ENCODE results near the gene SPOCK1.

SPOCK1 gene

DNA sequence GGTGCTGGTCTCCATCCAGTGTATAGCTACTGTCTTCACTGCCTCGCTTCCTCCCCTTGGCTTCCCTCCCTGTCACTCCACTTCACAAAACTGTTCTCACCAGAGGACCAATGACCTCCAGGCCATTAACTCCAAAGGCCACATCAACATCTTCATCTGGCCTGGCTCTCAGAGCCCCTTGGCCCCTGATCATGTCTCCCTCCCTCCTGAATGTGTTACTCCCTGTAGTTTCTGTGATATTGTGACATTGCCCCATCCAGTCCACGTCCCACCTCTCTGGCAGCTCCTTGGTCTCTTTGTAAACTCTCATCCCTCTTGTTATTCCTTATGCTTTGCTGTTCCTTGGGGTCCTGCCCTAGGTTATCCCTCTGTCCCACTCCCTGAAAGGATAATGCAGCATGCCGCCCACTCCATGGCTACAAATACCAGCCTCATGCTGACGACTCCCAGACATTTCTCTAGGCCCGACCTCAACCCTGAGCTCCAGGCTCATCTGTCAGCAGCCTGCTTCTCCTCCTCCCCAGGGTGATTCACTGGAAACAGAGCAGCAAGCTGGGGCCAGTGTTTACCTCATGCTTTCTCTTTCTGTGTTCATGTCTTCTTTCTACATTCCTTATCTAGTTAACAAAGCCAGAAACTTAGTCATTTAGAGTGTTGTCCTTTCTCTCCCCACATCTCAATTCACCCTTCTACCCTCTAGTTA, 312.2 kb downstream of the SPOCK1 start:
- no peak for DNase-seq

DNA sequence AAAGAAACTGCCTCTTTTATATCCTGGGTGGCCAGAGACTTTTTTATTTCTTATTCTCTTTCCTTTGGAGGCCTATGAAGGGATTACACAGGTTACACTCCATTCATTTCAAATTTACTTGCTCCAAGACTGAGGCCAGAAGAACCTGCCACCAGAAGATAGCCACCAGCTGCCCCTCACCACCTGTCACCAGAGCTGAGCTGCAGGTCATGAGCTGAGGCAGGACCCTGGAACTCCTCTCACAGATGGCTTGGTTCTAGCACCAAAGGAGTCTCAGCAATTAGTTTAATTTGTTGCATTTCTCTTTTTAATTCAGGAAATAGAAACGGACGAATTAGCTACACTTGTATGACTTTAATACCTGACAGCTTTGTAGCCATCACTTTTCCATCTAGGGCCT, 313.9 kb downstream of the SPOCK1 start:
- no peak for DNase-seq

DNA sequence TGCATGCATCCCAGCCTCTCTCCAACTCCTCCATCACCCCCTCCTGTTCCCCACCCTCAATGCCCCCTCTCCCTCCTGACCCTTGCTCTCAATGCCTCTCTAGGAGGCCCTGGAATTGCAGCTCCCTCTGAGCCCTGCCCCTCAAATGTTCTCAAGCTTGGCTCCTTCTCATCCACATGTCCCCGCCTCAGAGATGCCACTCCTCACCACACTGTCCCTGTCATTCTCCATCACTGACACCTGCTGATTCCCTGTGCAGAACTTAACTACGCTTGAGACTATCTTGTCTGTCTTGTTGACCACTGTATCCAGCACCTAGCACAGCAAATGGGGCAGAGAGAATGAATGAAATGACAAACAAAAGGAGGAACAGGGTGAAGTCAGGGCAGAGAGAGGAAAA, 314.4 kb downstream of the SPOCK1 start:
- no peak for DNase-seq

DNA sequence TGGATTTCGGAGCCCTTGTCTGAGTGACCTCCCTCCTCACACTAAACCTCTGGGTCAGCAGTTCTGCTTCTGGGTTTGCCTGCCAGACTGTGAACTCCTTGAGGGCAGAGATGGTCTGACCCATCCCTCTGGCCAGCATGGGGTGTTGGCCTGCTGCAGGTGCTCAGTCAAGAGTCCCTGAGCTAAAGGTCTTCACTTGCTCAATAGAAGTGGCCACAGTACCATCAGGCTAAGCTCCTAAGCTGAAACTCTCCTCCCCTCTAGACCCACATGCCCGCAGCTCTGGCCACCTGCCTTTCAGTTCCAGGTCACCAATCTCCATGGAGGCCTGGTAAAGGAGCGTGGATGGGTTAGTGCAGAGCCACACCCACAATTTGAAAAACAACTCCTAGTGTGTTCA, 316.6 kb downstream of the SPOCK1 start:
- DNase-seq = no peak

DNA sequence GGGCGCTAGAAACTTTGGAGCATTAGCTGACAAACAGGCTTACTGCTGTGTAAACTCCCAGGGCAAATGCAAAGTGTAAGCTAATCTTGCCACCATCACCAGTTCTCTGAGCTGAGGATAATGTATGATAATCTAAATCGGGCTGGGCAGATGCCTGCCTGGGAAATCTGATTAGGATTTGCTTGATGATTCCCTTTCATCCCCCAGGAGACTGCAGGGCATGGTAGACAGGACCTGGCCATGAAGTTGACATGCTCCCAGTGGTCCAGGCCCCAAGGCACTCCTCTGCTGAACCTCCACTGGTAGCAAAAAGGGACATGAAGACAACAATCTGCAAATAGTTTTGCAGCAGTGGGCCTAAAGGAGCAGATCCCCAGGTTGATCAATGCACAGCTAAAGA, 317.5 kb downstream of the SPOCK1 start:
- no peak for DNase-seq

DNA sequence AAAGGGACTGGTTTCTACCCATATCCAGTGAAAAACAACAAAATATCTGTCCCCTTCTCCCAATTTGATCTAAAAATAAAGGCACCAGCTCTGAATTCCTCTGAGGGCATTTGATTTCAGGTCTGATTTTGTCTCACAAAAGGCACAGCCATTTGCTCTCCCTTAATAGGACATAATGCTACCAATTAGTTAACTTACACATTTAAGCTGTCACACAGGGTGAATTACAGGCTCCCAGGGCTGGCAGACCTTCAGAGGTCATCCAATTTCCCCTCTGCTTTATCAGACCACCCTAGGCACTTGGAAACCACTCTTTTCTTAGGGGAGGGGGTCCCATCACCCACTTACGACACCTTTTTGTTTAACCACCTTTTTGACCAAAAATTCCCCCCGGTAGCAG, 319.9 kb downstream of the SPOCK1 start:
- DNase-seq = no peak

DNA sequence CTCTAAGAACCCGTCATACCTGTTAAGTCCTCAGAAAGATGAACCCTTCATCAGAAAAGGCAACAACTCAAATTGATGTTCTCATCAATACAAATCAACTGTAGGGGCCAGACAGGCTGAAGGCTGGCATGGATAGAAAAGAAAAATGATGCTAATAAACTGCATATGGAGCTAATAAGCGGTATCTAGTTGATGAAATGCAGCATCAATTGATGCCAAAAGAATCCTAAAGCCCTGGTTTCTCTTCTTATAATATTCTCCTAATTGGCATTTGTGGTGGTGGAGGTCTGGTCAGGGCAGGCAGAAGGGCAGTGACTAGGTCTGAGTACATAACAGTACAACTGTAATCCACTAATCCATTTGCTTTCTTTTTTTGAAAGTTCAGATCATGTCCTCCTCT, 322.5 kb downstream of the SPOCK1 start:
- DNase-seq = no peak

DNA sequence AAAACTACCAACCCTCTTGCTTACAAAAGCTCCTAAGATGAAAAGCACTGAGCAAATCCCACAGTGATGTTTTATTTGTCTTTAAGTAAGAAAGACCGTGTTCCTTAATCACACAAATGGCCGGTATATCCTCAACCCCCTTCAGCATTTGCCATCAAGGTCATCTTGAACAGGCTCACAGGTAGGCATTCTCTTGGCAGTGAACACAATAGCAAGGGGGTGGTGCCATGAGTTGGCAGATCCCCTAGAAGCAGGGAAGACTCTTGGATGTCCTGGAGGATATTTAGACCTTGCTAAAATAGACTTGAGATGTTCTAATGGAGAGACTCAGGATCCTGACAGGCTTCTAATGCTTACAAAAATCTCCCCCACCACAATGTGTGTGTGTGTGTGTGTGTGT, 323.0 kb downstream of the SPOCK1 start:
- DNase-seq = no peak

DNA sequence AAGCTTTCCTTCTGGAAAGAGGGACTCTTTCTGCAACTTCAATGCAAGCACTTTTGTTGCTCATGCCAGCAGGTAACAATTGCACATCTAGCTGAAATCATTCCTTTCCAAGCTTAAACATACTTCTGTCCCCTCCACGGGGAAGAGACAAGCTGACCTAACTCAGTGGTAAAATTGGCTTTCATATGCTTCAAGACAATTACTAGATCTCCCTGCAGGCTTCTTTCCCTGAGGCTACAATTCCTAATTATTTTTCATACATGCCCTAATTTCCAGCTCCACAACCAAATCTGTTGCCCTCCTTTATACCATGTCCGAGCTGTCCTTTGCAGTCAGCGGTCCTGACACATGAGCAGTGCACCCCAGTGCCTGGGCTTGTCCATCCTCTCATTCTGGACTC, 324.9 kb downstream of the SPOCK1 start:
- DNase-seq = no peak

DNA sequence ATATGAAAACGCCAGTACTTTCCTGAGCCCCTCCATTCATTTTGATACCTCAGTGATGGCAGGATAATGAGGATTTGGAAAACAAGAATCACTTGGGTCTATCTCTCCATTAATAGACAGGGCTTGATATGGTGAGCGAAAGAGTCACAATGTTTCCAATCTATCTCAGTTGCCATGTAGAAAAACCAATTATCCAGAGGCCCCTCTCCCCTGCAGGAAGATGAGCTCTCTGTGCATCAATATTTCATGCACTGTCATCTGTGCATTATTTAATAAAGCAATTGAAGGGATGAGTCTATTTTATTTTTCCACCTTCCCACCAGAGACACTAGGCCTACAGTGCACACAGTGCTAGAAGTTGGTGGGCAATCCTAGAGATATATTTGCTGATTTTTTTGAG, 326.9 kb downstream of the SPOCK1 start:
- no peak for DNase-seq

DNA sequence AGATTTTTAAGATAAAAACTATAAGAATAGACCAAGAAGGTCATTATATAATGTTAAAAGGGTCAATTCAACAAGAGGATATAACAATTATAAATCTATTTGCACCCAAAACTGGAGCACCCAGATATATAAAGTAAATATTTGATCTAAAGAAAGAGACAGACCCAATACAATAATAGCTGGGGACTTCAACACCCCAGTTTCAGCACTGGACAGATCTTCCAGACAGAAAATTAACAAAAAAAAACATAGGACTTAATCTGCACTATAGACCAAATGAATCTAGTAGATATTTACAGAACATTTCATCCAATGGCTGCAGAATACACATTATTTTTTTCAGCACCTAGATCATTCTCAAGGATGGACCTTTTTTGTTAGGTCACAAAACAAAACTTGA, 331.9 kb downstream of the SPOCK1 start:
- no peak for DNase-seq

DNA sequence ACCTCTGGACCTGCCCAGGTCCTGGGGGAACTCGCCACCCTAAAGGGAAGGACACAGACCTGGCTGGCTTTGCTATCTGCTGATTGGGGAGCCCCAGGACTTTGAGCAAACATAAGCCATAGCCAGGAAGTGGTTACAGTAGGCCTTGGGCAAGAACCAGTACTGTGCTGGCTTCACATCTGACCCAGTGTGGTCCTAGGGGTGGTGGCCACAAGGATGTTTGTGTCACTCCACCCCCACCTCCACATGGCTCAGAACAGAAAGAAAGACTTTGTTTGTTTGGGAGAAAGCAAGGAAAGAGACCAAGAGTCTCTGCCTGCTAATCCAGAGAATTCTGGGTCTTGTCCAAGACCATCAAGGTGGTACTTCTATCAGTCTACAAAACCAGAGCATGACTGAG, 334.2 kb downstream of the SPOCK1 start:
- DNase-seq = no peak

DNA sequence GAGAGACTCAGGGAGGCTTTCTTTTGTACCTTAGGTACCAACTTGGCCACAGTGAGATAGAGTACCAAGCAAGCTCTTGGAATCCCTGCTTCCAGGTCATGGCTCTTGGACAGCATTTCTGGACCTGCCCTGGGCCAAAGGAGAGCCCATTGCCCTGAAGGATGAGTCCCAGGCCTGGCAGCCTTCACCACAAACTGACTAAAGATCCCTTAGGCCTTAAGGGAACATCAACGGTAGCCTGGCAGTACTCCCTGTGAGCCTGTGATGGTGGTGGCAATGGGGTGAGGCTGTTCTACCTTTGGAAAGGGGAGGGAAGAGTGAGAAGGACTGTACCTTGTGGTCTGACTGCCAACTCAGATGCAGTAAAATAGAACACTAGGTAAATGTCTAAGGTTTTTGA, 334.6 kb downstream of the SPOCK1 start:
- no peak for DNase-seq

DNA sequence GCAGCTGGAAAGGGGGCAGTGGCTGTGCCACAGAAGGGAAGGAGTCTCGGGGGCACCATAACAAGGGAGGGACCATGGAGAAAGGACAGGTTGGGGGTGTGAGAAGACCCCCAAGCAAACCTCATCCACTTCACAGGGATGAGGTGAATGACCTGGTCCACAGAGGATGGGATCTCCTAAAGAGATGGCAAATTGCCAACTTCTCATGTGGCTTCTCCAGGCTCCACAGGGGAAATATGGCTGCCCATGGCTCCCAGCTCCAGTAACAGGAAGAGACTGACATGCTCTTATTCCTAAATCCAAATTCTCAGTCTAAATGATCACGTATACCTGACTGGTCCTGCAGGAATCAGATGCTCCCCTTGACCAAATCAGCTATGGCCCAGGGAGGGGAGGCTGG, 340.4 kb downstream of the SPOCK1 start:
- DNase-seq = no peak

DNA sequence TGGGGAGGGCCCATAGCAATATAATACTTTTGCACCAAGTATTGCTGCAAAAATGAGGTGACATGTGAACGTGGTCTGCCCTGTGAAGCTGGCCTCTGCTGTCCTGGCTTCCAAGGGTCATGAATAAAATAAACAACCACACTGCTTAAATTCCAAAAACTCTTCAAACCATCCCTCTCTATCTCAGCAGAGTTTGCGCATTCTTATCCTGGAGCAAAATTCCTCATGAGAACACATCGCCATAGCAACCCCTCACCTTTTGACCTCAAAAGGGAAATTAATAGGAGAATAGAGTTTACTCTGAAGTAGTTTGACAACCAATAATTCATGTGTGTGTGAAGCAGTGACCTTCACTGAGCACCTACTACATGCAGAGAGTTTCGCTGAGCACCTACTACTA, 342.9 kb downstream of the SPOCK1 start:
- no peak for DNase-seq

DNA sequence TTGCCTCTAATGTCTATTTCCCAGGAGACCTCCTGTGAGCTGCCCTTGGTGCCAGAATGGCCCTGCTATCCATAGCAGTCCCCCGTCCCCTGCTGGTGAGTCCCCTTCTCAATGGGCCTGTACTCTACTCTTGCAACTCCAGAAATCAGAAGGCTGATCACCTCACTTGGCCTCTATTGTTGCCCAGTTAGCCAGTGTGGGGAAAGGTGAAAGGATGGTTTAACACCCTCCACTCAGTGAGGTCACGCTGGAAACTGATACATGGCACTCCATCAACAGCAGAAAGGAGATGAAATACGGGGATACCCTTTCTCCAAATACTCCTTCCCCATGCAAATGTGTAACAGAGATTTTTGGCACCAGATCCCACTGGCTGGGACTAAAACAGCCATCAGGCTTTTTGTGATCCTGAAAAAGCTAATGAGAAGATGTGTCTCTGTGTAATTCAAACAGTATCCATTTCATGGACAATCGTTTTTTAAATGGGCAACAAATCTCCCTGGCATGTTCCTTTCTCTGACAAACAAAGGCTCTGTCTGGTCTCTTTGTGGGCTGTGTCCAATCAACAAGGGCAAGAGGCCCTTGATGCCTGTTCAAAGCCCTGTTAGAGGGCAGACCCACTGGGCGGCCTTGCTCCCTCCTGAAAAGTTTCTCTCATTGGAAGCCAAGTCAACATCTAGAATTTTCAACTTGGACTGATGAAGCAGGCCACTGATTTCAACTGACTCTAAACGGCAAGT, 343.7 kb downstream of the SPOCK1 start:
- no peak for DNase-seq

DNA sequence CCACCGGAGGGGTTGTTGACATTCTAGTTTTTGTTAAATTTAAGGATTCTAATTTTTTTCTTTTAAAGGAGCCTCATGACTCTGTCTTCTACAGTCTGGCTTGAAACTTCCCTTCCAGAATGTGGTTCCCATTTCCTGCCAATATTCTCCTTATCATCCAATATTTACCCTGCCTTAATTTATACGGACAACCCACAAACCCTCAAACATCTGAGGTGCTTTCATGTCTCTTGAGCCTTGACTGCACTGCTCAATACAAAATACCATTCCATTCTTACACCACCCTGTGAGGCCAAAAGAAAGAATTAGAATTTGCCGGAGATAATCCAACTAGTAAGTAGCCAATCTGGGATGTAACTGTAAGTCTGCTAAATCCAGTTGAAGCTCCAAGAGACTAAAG, 346.5 kb downstream of the SPOCK1 start:
- DNase-seq = no peak

DNA sequence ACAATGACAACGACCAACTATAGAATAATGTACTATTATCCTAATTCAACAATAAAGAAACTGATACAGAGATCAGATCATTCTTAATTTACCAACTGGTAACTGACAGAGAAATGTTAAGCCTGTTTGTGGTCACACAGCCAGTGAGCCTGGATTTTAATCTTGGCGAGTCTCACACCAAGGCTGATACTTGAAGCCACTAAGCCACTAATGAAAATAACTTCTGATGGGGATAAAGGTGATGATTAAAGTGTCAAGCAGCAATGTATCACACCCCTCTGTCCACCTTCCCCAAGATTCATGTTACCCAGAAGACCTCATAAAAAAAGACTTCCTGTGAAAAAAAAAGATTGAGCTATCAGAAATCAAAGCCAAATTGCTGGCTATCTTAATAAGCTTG, 350.5 kb downstream of the SPOCK1 start:
- DNase-seq = no peak

DNA sequence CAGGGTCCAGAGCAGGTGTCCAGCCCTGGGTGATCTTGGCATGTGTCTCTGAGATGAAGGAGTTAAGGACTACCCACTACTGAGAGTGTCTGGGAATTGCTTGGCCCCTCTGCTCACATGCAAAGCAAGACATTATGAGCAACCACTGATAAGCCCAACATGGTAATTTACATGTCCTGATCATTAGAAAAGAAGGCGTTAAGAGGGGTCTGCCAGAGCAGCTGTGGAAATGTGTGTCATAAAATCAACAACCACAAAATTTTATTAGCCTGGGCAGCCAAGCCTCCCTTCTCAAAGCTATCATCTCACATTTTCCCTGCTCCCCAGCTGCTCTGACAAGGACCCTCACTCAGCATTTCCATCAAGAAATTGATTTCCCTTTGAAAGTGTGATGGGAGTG, 351.0 kb downstream of the SPOCK1 start:
- DNase-seq = no peak

DNA sequence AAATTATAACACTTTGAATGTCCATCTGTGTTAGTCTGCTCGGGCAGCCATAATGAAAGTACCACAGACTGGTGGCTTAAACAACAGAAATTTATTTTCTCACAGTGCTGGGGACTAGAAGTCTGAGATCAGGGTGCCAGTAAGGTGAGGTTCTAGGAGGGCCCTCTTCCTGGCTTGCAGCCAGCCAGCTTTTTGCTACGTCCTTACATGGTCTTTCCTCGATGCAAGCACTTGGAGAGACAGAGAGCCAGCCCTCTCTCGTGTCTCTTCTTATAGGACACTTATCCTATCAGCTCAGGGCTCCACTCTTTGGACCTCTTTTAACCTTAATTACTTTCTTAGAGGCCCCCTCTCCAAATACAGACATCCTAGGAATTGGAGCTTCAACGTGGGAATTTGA, 351.8 kb downstream of the SPOCK1 start:
- no peak for DNase-seq

DNA sequence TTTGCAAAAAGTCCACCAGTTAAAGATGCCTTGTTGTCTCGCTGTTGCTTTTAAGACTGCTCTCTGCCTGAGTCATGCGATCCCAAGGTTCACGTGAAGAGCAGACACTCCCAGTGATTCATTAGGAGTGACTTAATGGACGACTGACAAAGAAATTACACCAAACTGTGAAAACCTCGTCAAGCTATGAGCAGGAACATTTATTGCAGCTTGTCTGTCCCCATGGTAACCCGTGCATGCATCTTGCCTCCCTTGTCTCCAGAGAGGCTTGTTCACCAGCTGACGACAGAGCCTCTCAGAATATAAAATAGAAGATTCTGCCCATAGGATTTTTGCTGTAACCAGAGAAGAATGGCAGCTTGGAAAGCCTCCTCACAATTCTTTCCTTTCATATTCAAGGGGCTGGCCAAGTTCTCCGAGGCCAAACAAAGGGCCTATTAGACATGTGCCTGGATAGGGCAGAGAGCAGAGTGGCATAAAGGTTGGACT, 352.7 kb downstream of the SPOCK1 start:
- no peak for DNase-seq

DNA sequence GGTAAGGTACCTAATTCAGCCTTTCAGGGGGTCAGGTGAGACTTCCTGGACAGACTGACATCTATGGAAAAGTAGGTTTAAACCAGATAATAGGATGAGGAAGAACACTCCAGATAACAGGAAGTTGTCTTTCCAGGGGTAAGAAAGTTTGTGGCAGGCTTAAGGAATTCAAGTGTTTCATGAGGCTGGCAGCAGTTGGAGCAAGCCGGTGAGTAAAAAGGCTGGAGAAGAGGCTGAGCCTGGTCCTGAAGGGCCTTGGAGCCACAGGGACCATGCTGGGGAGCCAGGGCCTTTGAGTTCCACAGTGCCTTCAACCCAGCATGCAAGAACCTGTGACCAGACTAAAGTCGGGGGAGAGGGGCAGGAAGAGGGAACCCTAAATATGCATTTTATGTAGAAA, 353.4 kb downstream of the SPOCK1 start:
- no peak for DNase-seq

DNA sequence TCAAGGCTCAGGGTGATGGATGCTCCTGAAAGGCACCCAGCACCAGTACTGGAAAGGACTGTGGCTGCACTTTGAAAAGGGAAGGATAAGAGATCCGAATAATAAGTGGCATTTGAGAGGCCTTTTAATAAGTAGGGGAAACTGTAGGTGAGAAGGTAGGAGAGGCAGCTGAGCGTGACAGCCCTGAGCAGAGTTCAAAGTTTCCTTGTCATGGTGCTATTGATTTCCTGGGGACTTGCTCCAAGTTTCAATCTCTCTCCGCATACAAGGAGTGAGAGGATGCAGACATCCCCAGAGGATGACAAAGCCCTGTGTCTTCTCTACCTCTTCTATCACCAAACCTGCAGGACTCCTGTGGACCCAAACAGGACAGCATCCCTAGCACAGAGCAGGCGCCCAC, 354.5 kb downstream of the SPOCK1 start:
- no peak for DNase-seq

DNA sequence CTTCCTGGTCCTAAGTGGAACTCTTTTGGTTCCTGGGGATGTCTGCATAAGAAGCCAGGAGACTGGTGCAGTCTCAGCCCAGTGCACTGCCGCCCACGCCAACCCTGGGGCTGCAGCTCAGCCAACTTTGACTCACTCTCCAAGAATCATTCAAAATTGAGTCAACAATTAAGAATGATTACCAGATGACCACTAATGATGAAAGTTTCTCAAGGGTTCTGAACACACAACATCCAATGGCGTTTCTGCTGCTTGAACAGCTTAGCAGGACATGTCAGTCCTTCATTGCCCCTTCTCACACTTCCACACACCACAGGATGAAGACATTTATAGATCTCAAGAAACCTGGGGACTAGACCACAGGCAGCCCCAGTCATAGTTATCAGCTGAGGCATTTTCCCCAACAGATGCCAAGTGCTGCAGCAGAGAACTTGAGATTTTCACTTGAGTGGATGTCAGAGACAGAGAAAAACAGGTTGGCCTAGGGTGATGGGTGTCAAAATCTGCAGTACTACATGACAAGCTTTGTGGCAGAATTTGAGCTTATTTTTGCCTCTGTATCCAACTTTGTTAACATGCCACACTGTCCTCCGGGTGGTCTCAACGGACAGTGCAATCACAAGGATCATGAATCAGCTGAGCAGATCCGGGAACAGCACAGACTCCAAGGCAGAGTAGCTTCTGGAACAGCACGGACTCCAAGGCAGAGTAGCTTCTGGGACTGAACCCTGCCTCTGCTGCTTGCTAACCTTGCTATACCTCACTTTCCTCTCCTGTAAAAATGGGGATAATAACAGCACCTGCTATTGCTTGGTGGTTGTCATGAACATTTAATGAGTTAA, 356.1 kb downstream of the SPOCK1 start:
- DNase-seq = no peak
